Suprapubic skin (tissue), 4 donors: ENCODE measurements around the gene ARHGEF17. TPM values are rescaled to one million over a fixed set of nuclear protein-coding genes. Genes with fewer than 3 reads are reported as not detected.

ENCODE experiments used
- DNase-seq, 2 donors: peaks; one replicate each; pipeline ENCODE4 v3.0.0-alpha.2; 2019; ENCODE audit warnings: low spot score in 2 of 2
- H3K27ac ChIP-seq: fragments of 200-600 bp; sonication (generic); one replicate; pipeline ENCODE4 v1.5.1; 2019
- H3K27me3 ChIP-seq: fragments of 200-600 bp; sonication (generic); one replicate; pipeline ENCODE4 v1.5.1; 2019
- H3K36me3 ChIP-seq: fragments of 200-600 bp; sonication (generic); one replicate; pipeline ENCODE4 v1.5.1; 2019
- H3K4me1 ChIP-seq: fragments of 200-600 bp; sonication (generic); one replicate; pipeline ENCODE4 v1.5.1; 2019
- H3K4me3 ChIP-seq: fragments of 200-600 bp; sonication (generic); one replicate; pipeline ENCODE4 v1.5.1; 2019; ENCODE audit warnings: mild to moderate bottlenecking
- H3K9me3 ChIP-seq: fragments of 200-600 bp; sonication (generic); one replicate; pipeline ENCODE4 v1.5.1; 2019
- EP300 ChIP-seq: sonication (generic); formaldehyde crosslinking; IDR thresholded peaks from one replicate; pipeline ENCODE4 v1.6.1; 2017; ENCODE audit warnings: antibody characterized with exemption
- POLR2A ChIP-seq, 2 donors: fragments of 450-650 bp; IDR thresholded peaks; one replicate each; pipeline ENCODE4 v1.6.1; 2017; ENCODE audit warnings: antibody characterized with exemption in 2 of 2, mild to moderate bottlenecking in 2 of 2, moderate library complexity in 2 of 2
- POLR2AphosphoS5 ChIP-seq, 3 donors: sonication (generic); formaldehyde crosslinking; IDR thresholded peaks; one replicate each; pipeline ENCODE4 v1.6.1; 2017; ENCODE audit warnings: antibody characterized with exemption in 3 of 3
- WGBS: methylation state at CpG from one replicate; pipeline ENCODE4 v1.1.5; 2018; 5-methylcytosine and 5-hydroxymethylcytosine counted together
- total RNA-seq, 4 donors: library from RNA; depleted of rRNA; stranded (reverse); fragments of >200 nt; gene quantifications; one replicate each; pipeline ENCODE4 v1.1.0, GENCODE V29; 2016
- TF ChIP-seq, protein P1 (sequence below), 2 donors: fragments of 200-600 bp in 1 of 2; fragments of 450-650 bp in 1 of 2; sonication (generic) in 1 of 2; IDR thresholded peaks; one replicate each; pipeline ENCODE4 v1.5.1; 2016 to 2019; ENCODE audit warnings: antibody characterized with exemption in 2 of 2, mild to moderate bottlenecking in 1 of 2, moderate library complexity in 1 of 2

Gene ARHGEF17
- total RNA-seq, 4 donors from 2014 or later: 8.3 to 25.0 (median 9.7) TPM

DNA sequence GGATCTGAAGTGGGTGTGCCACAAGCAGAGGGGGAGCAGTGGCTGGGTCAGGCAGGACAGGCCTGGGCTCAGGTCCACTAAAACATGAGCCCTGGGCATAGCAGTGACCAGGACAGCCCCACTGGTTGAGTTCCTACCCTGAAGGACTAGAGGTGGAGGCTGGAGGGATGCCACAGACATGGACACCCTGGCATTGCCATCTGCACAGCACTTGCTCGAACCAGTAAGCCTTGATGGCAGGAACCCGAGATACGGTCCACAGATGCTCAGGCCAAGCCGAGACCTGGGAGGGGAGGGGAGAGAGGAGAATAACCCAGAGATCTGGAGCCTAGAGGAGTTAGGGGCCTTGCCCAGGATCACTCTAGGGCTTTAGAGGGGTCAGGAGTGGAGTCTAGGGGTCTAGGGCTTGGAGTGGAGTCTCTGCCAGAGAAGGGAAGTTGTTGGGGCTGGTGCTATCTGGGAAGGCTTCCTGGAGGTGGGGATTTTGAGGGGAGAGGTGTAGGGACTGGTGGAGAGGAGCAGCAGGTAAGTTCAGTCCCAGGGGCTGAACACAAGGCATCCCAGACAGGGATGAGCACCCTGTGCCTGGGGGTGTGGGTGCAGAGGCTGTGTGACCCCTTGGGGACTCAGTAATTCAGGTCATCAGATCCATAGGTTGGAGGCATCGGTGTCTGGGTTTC is 37.5 kb downstream of the ARHGEF17 start:
- TF ChIP-seq EP300: no peak
- TF ChIP-seq, protein P1, sequence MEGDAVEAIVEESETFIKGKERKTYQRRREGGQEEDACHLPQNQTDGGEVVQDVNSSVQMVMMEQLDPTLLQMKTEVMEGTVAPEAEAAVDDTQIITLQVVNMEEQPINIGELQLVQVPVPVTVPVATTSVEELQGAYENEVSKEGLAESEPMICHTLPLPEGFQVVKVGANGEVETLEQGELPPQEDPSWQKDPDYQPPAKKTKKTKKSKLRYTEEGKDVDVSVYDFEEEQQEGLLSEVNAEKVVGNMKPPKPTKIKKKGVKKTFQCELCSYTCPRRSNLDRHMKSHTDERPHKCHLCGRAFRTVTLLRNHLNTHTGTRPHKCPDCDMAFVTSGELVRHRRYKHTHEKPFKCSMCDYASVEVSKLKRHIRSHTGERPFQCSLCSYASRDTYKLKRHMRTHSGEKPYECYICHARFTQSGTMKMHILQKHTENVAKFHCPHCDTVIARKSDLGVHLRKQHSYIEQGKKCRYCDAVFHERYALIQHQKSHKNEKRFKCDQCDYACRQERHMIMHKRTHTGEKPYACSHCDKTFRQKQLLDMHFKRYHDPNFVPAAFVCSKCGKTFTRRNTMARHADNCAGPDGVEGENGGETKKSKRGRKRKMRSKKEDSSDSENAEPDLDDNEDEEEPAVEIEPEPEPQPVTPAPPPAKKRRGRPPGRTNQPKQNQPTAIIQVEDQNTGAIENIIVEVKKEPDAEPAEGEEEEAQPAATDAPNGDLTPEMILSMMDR (IDR thresholded peaks at IDR 0.05): no peak
- no peak for TF ChIP-seq POLR2AphosphoS5 (IDR thresholded peaks at IDR 0.05)
- no peak for TF ChIP-seq POLR2A (IDR thresholded peaks at IDR 0.05)
- peaks cover 5% of the 10 kb centered on the region for H3K27me3 ChIP-seq
- no peak overlapping the region for H3K27ac ChIP-seq
- no peak for DNase-seq
- H3K9me3 ChIP-seq: no peaks in the 10 kb centered on the region
- H3K4me1 ChIP-seq: peaks cover 23% of the 10 kb centered on the region
- H3K4me3 ChIP-seq: no peak overlapping the region
- H3K36me3 ChIP-seq: peaks cover 3% of the 10 kb centered on the region
- 86% methylated on average over 5 of the region's 5 CpGs for WGBS

DNA sequence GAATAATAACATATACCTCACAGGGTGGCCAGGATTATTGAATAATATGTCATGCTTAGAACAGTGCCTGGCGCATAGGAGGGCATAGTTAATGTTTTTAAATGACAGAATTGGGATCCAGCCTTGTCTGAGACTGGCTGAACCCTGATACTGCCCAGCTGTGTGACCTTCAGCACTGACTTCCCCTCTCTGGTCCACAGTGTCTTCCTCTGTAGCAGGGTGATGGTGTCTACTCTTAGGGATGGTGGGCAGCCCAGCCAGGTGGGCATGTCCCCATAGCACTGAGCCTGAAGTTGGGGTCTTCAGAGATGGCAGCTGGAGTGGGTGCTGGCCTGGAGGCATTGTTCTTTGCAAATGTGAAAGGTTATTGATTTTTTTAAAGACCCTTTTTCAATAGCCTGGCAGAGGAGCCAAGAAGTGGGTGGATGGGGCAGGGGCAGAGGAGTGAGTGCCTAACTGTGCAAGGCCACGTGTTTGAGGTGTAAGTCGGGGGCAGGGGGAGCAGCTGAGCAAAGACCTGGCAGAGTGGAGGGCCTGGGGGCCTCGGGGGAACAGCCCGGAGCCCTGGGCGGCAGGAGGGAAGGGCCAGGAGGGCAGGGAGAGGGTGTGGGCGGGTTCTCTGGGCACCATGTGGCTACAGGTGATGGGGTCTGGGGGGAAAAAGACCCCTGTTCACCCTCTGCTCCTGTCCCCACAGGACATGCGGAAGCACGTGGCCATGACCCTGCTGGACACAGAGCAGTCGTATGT is 38.3 kb downstream of the ARHGEF17 start:
- H3K27ac ChIP-seq: no peak overlapping the region
- TF ChIP-seq, protein P1 (IDR thresholded peaks at IDR 0.05): no peak
- TF ChIP-seq POLR2AphosphoS5 (IDR thresholded peaks at IDR 0.05): no peak
- TF ChIP-seq EP300: no peak
- no peak for TF ChIP-seq POLR2A (IDR thresholded peaks at IDR 0.05)
- WGBS: 86% methylated on average over 8 of the region's 10 CpGs
- peaks cover 30% of the 10 kb centered on the region for H3K4me1 ChIP-seq
- H3K9me3 ChIP-seq: no peaks in the 10 kb centered on the region
- no peak overlapping the region for H3K4me3 ChIP-seq
- no peak for DNase-seq
- H3K36me3 ChIP-seq: peaks cover 3% of the 10 kb centered on the region
- H3K27me3 ChIP-seq: peaks cover 5% of the 10 kb centered on the region

DNA sequence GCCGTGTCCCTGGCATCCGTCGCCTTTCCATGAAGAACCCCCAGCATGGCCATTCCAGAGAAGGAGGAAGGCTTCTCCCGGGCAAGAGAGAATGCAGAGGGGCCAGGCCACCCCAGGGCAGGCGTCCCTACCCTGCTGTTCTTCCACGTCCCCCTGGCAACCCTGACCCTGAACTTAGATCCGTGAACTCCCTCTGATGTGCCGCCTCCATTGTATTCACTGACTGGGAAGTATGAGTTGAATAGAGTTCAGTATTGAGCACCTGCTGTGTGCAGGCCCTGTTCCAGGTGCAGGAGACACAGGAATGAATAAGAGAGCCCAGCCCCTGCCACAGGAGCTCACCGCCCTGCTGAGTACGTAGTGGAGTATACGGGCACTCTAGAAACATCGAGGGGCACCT is 39.0 kb downstream of the ARHGEF17 start:
- no peak overlapping the region for H3K4me3 ChIP-seq
- DNase-seq: no peak
- H3K36me3 ChIP-seq: peaks cover 3% of the 10 kb centered on the region
- WGBS: 97% methylated on average over 6 of the region's 12 CpGs
- H3K27ac ChIP-seq: no peak overlapping the region
- H3K9me3 ChIP-seq: no peaks in the 10 kb centered on the region
- TF ChIP-seq POLR2AphosphoS5 (IDR thresholded peaks at IDR 0.05) (no peak), POLR2A (IDR thresholded peaks at IDR 0.05) (no peak)
- H3K4me1 ChIP-seq: peaks cover 30% of the 10 kb centered on the region
- H3K27me3 ChIP-seq: peaks cover 5% of the 10 kb centered on the region

DNA sequence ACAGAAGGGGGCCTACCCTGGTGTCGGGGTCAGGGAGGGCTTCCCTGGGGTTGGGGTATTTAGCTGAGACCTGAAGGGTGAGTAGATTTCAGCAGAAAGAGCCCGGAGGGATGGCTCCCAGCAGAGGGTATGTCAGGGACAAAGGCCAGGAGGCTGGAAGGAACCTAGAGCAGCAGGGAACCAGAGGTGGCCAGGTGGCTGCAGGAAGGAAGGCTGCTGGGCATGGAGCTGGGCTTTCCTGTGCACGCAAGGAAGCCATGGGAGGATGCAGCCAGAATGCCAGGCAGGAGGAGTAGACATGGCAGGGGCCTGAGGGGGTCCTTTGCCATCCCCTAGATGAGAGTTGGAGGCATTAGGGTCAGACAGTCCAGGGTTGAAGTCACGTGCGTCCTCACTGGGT is 40.8 kb downstream of the ARHGEF17 start:
- Histone ChIP-seq H3K4me3 (no peak overlapping the region), H3K4me1 (peaks cover 17% of the 10 kb centered on the region), H3K27ac (no peak overlapping the region), H3K27me3 (no peaks in the 10 kb centered on the region), H3K9me3 (no peaks in the 10 kb centered on the region), H3K36me3 (peaks cover 3% of the 10 kb centered on the region)
- TF ChIP-seq, protein P1 (IDR thresholded peaks at IDR 0.05): no peak
- no peak for TF ChIP-seq EP300
- TF ChIP-seq POLR2AphosphoS5 (IDR thresholded peaks at IDR 0.05): no peak
- TF ChIP-seq POLR2A (IDR thresholded peaks at IDR 0.05): no peak
- 94% methylated on average over 5 of the region's 5 CpGs for WGBS
- DNase-seq: no peak

DNA sequence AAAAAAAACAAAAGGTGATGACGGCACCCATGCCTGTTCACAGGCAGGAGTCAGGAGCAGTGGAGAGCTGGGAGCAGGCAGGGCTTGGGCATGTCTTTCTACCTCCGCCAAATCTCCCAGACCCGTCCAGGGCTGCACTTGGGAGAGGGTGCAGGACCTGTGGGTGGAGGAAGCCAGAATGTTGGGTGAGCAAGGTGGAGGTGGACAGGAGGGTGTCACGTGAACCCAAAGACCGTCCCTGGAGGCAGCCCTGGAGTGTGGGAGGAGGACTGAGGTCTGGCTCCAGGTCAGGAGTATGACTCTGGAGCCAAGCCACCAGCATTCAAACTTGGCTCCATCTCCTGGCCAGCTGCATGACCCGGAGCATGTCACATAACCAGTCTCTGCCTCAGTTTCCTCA is 41.6 kb downstream of the ARHGEF17 start:
- H3K4me3 ChIP-seq: no peak overlapping the region
- H3K4me1 ChIP-seq: peaks cover 9% of the 10 kb centered on the region
- DNase-seq: no peak
- no peak overlapping the region for H3K27ac ChIP-seq
- H3K36me3 ChIP-seq: peaks cover 3% of the 10 kb centered on the region
- H3K9me3 ChIP-seq: no peaks in the 10 kb centered on the region
- H3K27me3 ChIP-seq: no peaks in the 10 kb centered on the region
- 56% methylated on average over 6 of the region's 6 CpGs for WGBS
- no peak for TF ChIP-seq POLR2AphosphoS5 (IDR thresholded peaks at IDR 0.05)
- TF ChIP-seq, protein P1 (IDR thresholded peaks at IDR 0.05): no peak
- no peak for TF ChIP-seq EP300
- no peak for TF ChIP-seq POLR2A (IDR thresholded peaks at IDR 0.05)
